SW 1271 (cell line): Measurements from ENCODE around the gene ONECUT3.
"Not testable (repeated sequence)": the region's sequence is repeated elsewhere in the genome, so short reads cannot be mapped to it uniquely, and the experiment has no call there.

Experiments used
- DNase-seq, 2 experiments: peaks; one replicate each; lab custom pipeline; 2025; lab: John Stamatoyannopoulos, UW

Gene ONECUT3

DNA sequence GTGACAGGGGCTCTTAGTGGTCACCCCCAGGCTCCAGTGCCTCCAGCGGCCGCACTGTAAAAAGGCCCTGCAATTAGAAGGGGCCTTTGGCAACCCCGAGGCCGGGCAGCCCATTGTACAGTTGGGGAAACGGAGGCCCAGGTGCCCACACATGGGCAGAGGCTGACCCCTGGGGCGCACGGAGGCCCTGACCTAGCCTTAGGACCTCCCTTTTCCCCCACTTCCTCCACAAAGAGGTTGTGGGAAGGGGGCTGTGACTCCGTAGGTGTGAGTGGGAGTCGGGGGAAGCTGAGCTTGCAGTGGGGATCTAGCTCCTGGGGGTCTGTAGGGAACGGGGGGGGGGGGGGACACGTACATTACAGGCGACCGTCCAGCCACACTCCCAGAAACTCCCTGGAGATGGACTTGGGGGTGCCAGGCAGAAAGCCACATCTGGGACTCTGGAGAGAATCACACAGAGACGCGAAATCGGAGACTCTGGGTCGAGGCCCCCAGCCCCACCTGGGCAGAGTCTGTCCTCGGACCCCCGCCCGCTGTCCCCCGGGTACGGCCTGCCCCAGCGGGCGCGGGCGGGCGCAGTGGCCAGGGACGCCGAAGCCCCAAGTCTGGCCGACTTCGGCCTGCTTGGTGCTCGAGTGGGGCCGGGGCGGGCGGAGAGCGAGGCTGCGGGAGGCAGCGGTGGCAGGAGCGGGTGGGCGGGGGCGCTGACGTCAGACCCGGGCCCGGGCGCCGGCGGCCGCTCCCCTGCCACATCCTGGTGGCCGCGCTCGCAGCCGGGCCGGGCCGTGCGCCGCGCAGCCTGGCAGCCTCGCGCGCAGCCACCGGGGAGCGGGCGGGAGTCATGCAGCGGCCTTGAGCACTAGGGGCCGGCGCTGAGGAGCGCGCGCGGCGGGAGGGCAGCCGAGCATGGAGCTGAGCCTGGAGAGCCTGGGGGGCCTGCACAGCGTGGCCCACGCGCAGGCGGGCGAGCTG lies at the start of gene ONECUT3:
ONECUT3 (plus strand) TSS at position 750 of the 972 bp plus-strand sequence; CDS start at position 907, 157 bp downstream.
- DNase-seq, result no peak

DNA sequence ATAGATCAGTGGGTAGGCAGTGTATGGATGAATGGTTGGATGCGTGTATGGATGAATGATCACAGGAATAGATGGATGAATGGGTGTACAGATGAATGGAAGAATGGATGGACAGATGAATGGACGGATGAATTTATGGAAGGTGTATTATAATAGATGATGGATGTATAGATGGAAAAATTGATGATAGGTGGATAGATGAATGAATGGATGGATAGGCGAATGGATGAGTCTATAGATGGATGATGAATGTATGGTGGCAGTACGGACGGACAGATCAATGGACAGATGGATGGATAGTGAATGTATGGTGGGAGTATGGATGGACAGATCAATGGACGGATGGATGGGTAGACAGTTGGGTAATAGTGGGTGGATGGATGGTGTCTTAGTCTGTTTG lies 49.0 kb upstream of the ONECUT3 start:
- no peak for DNase-seq

DNA sequence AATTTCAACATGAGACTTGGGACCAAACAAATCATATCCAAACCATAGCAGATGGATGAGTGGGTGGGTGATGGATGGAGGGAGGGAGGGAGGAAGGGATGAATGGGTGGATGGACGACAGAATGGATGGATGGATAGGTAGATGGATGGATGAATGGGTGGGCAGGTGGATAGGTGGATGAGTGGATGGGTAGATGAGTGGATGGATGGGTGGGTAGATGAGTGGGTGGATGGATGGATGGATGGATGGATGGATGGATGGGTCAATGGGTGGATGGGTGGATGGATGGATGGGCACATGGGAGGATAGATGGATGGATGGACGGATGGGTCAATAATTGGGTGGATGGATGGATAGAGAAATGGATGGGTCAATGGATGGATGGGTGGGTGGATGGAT lies 47.9 kb upstream of the ONECUT3 start:
- no peak for DNase-seq

DNA sequence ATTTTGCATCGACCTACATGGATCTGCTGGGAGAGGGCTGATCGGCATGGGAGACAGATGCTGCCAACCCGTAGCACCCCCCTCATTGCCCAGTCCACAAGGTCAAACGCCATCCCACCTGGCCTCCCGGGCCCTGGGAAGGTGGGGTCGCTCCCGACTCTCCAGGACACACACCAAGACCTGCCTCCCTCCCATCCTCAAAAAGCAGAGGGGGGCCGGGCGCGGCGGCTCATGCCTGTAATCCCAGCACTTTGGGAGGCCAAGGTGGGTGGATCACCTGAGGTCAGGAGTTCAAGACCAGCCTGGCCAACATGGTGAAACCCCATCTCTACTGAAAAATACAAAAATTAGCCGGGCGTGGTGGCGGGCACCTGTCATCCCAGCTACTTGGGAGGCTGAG lies 46.7 kb upstream of the ONECUT3 start:
- not testable (repeated sequence) for DNase-seq

DNA sequence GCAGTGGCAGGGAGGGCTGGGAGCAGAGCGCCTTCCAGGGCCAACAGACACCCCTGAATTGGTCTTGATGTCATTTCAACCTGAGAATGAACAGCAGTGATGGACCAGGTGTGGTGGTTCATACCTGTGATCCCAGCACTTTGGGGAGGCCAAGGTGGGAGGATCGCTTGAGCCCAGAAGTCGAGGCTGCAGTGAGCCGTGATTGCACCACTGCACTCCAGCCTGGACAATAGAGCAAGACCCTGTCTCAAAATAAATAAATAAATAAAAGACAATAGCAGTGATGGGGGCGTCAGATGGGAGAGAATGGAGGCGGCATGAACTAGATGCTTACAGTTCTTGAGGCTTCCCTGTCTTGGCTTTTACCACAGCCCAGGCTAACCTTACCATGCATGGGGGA lies 46.1 kb upstream of the ONECUT3 start:
- DNase-seq, result no peak

DNA sequence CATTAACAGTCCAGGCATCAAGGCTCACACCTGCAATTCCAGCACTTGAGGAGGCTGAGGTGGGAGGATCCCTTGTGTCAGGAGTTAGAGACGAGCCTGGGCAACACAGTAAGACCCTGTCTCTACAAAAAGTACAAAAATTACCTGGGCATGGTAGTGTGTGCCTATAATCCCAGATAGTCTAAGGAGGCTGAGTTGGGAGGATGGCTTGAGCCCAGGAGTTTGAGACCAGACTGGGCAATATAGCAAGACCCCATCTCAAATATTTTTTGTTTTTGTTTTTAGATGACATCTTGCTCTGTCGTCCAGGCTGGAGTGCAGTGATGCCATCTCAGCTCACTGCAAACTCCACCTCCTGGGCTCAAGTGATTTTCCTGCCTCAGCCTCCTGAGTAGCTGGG lies 40.1 kb upstream of the ONECUT3 start:
- no peak for DNase-seq

DNA sequence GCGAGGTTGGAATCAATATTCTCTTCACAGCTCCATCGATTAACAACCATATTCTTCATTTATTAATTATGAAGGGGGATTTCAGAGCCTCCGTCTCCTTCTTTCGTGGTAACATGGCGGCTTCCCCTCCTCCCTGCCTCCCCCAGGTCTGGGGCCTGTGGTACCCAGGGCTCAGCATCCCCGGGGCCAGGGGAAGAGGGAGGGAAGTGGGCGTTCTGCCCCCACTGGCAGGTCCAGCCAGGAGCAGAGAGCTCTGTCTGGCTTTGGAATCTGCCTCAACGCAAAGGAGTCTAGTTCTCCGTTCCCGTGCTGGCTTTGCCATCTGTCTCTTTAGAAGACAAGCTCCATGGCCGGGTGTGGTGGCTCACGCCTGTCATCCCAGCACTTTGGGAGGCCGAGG lies 37.8 kb upstream of the ONECUT3 start:
- no peak for DNase-seq

DNA sequence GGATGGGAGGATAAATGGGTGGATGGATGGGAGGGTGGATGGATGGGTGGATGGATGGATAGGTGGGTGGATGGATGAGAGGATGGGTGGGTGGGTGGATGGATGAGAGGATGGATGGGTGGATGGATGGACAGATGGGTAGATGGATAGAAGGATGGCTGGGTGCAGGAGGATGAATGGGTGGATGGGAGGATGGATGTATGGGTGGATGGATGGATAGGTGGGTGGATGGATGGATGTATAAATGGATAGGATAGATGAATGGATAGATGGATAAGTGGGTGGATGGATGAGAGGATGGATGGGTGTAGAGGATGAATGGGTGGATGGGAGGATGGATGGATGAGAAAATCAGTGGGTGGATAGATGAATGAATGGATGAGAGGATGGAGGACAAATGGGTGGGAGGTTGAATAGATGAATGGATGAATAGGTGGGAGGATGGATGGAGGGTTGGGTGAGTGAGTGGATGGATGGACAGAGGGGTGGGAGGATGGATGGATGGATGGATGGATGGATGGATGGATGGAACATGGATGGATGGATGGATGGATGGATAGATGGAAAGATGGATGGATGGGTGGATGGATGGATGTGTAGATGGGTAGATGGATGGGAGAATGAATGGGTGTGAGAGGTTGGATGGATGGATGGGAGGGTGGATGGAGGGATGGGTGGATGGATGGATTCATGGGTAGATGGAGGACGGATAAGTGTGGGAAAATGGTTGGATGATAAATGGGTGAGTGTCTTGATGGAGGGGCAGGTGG lies 35.9 kb upstream of the ONECUT3 start:
- DNase-seq, result no peak

DNA sequence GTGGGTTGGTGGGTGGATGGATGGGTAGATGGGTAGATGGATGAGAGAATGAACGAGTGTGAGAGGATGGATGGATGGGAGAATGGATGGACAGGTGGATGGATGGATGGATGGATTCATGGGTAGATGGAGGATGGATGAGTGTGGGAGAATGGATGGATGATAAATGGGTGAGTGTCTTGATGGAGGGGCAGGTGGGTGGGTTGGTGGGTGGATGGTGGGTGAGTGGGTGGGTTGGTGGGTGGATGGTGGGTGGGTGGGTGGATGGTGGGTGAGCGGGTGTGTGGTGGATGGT lies 35.4 kb upstream of the ONECUT3 start:
- DNase-seq, result no peak

DNA sequence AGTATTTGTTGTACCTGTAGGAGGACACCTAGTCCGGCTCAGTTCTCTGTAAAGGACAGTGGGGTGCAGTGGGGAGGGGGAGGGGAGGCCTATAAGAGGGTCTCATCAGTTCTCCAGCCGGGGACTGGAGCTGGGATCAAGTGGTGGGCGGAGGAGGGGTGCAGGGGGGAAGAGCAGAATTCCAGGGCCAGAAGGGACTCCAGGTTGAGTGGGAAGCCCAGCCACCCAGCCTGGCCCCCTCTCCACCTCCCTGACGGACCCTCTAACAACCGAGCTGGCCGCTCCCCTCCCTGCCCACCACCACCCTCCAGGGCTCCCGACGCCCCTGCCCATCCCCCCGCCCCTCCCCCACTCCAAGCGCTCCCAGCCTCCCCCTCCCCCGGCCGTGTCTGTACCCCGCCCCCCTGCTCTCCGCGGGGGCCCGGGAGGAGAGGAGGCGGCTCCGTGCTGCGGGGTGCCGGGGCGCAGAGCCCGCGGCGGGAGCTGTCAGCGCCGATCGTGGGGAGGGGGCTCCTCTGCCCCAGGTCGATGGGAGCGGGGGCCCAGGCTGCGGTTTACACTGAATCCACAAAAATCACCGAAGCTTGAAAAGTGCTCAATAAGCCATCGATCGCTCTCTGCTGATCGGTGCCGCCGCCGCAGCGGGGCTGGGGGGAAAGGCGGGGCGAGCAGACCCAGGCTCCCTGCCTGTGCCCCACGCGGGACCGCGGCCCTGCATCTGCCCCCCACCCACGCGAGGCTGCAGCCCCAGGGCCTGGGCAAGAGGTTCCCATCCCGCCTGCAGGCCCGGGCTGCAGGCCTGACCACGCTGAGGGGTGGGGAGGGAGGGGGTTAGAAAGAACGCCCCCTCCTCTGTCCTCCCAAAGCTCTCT lies 34.6 kb upstream of the ONECUT3 start:
- no peak for DNase-seq

DNA sequence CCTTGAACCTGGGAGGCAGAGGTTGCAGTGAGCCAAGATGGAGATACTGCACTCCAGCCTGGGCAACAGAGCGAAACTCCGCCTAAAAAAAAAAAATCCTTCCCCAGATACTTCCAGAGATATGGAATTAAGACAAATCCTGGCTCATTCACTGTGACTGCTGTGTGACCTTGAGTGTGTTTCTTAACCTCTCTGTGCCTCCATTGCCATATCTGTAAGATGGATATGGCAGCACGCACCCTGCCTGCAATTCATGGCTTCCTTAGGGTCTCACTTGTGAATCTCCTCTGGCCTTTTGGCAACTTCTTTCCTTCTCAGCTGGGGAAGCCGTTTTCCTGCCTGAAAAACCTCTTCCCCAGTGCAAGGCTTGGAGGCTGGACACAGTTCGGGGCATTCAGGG lies 33.8 kb upstream of the ONECUT3 start:
- no peak for DNase-seq

DNA sequence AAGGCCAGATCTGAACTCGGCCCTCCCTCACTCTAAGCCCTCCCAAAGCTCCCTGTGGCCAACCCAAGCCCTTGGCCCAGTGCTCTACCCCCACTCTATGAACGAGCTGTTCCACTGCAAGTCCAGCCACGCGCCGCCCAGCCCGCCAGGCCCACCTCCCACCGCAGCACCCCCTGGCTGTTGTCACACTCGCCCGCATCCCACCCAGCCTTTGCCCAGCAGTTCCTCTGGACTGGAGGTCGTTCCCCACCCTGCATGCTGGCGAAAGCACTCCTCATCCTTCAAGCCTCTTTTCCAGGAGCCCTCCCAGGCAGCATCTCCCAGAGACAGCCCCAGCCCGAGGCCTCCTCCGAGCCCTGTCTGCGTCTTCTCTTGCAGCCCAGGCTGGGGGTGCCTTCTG lies 33.1 kb upstream of the ONECUT3 start:
- DNase-seq, result no peak

DNA sequence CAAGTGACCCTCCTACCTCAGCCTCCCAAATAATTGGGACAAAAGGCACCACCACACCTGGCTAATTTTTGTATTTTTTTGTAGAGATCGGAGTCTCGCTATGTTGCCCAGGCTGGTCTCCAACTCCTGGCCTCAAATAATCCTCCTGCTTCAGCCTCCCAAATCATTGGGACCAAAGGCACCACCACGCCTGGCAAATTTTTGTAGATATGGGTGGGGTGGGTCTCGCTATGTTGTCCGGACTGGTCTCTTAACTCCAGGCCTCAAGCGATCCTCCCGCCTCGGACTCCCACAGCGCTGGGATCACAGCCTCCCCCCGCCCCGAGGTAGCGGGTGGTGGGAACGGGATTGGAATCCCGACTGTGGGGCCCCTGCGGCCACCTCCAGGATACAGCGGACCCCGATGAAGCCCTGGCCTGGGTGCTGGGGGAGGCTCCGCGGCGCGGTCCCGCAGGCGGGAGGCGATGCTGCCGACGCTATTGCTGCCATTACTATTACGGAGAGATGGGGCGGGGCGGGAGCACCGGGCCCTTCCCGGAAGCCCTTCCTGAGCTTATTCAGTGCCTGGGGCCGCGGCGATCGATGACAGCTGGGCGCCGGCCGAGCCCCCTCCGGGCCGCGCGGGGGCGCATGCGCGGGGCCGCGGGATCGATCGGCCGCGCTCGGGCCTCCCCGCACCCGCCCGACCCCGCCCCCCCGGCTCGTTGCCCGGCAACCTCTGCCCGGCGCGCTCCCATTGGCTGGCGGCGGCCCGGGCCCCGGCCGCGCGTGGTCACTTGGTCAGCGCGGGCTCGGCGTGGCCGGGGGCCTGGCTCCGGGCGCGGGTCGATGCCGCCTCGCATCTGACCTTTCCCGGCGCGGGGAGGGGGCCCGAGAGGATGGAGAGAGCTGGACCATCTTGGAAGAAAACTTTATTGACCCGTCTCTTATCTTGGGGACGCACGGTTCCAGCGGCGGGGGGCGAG lies 27.9 kb upstream of the ONECUT3 start:
- DNase-seq, result peak in 1 of 2 experiments; percentile 46

DNA sequence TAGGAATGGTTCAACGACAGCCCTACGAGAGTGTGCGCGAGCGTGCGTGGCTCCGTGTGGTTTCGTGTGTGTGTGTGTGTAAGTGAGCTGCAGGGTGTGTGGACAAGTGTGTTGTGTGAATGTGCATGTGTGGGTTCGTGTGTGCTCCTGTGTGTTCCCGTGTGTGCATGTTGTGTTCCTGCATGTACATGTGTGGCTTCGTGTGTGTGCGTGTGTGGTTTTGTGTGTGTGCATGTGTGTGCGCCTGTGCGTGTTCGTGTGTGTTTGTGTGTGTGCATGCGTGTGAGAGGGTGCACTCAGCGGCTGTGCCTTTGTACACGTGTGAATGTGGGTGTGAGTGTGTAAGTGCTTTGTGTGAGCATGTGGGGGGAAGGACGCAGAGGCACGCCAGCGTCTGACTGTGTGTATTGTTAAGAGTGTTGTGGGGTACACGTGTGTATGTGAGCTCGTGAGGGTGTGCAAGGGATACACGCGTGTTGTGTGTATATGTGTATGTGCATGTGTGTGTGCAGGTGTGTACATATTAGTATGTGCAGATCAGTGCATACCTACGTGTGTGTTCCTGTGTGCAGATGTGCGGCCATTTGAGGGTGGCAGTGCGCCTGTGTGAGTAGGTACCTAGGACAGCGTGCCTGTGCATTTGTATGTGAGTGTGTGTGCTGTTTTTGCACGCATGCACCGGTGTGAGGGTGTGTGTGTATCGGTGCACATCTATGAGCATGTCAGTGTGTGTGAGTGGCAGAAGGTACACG lies 24.3 kb upstream of the ONECUT3 start:
- no peak for DNase-seq

DNA sequence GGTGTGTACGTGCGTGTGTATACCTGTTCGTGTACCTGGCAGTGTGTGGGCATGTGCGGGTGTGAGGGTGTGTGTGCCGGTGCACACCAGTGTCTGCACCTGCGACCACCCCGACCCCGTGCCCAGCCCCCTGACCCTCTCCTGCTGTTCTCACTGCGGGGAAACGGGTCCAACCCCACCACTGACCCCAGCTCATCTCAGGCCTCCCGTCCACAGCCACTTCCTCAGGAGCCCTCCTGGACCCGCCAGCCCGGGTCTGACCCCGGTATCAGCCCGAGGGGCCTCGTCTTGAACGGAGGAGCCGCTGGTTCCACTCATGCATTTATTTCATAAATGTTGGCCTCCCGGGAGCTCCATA lies 23.8 kb upstream of the ONECUT3 start:
- no peak for DNase-seq

DNA sequence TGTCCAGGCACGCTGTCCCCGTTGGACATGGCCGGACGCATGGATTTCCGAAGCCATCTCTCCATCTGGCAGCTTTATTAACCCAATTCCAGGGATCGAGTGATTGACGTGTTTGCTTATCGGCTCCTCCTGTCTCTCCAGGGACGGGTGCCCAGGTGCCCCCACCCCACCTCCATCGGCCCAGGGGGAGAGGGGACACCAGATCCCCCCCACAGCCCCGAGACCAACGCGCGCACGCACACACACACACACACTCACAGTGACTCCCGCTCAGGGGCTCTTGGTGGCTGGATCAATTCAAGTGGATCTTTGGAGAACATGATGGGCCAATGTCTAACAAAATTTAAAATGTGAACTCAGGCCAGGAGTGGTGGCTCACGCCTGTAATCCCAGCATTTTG lies 23.1 kb upstream of the ONECUT3 start:
- no peak for DNase-seq

DNA sequence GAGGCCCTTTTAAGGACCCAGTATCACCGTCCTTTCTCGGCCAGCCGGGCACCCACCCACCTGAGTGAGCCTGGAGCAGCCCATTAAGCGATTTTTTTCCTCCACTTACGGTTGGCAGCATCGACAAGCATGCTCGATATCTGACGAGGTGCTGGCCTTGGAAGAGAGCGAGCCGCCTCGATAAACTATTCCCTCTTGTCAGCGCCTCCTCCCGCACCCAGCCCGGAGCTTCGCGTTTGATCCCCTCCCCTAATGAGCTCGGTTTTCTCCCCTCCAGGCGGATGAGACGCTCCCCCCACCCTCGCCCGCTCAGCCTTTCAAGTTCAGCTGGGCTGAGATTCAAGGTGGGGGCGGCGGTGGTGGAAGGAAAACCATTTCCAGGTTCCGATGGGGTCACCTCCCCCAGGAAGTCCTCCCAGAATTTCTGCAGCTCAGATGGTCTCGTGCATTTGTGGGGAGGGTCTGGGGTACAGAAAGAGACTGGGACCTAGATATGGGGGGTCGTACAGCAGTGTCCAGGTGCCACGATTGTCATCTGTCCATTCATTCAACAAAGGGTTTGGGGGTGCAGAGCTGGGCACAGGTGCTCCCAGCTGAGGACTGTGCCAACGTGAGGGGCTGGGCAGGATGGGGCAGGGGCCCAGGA lies 18.9 kb upstream of the ONECUT3 start:
- no peak for DNase-seq

DNA sequence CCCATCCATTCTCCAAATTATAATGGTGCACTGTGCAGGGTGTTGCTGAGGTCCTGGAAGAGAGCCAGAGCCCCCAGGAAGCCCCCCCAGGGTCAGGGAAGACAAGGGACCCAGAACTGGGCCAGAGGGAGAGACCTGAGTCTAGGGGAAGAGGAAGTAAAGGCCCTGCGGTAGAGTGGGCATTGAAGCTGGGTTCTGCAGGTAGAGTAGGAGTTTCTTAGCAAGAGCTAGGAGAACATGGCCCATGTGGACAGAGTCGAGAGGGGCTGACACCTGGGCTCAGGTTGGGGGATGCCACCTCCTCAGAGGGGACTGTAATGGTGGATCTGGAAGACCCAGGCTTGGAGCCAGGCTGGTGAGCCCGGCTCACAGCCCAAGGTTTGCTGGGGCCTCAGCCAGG lies 17.0 kb upstream of the ONECUT3 start:
- DNase-seq, result no peak

DNA sequence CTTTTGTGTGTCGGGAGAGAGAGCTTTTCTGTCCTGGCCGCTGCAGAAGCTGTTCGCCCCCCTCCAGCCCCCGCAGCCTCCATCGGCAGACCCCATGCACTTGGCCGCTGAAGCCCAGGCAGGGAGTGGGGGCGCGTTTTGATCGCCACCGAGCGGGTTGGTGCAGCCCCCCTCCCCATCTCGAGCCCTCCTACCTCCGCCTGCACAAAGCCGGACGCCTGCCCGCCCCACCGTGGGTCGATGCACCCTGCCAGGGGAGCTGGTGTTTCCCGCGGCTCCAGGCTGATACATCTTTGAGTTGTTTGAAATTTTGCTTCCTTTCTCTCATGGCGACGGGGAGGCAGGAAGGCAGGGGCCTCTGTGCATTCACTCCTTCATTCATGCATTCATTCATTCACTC lies 16.4 kb upstream of the ONECUT3 start:
- DNase-seq, result no peak
